Stimulated activated CD4-positive, alpha-beta T cell treated with anti-CD3 and anti-CD28 coated beads, Interleukin-4, amount 100 ng/mL, for 1 hour (primary cell): ENCODE data around the gene IL9.

Experiments used
- DNase-seq: peaks from one replicate; pipeline ENCODE4 v3.0.0-alpha.2; 2020

Gene IL9

GRCh38 chr5:135890867-135891266 is 4.8 kb downstream of the IL9 start:
- no peak for DNase-seq

GRCh38 chr5:135890296-135890695 is 5.3 kb downstream of the IL9 start:
- no peak for DNase-seq

DNA sequence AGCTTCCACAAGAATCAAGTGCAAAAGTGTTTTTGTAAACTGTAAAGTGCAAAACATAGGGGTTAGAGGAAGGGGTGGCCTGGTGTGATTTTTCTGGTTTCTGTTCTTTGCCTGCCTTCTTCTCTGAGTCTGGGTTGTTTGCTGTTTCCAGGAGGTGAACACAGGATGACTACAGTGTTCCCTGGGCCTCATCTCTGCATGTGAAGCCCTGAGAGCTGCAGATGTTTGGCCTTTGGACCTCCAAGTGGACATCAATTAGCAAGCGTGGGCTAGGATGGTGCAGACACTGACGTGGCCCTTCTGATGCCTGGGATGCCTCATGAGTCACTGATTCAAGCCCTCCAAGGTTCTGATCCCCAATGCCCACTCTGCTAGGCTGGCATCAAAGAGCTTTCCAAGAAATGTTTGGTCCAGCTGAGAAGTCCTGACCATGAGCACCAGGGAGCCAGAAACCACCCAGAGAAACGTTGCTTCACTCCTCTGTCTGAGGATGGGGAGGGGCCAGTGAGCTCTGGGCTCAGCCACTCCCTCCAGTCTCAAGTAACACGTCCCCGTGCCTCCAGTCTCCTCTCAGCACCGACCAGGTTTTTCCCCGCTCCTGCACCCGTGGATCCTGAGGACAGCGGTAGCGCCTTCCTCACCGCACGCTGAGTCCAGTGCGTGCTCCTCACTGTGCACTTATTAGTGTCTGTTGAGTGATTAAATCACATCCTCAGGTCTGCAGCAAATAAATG is 7.6 kb downstream of the IL9 start:
- no peak for DNase-seq

GRCh38 chr5:135887447-135887864 is 8.2 kb downstream of the IL9 start:
- peak; percentile 49 for DNase-seq

DNA sequence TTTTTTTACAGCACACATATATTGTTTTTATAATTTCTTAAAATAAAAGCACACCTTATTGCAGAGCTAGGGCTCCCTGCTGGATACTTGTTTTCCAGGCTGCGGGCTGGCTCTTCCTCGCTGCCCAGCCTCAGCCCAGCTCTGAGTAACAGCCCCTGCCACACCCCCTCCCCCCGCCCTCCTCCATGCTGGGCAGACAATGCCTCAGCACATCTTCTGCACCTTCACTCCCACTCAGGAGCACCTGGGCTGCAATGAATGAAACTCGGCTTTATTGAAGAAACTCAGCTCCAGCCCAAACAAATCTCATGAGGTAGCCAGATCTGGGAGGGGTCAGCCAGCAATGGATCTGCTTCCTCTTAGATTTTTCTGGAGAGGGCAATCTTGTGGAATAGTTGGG is 9.5 kb downstream of the IL9 start:
- no peak for DNase-seq

- DNase-seq: no peak
Measured at GRCh38 chr5:135885031-135885430, 10.6 kb downstream of the IL9 start.

DNA sequence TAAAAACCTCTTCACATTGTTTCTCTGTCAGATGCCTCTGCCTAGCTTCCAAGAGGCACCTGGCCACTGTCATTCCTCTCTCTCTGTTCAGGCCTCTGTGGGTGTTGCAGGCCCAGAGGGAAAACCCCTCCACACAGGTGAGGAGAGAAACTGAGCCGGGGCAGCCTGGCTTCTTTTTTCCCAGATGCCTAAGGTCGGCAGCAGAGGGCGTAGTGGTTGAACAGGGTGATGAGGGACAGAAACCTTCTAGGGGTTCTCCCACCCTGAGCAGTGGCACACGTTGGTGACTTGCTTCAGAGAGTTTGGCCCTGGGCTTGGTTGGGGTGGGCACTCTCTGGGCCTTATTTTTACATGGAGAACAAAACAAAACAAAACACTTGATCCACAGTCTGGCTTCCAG is 12.2 kb downstream of the IL9 start:
- no peak for DNase-seq

GRCh38 chr5:135883026-135883425 is 12.6 kb downstream of the IL9 start:
- no peak for DNase-seq

GRCh38 chr5:135881819-135882218 is 13.8 kb downstream of the IL9 start:
- no peak for DNase-seq

GRCh38 chr5:135881244-135881643 is 14.4 kb downstream of the IL9 start:
- DNase-seq: no peak

DNA sequence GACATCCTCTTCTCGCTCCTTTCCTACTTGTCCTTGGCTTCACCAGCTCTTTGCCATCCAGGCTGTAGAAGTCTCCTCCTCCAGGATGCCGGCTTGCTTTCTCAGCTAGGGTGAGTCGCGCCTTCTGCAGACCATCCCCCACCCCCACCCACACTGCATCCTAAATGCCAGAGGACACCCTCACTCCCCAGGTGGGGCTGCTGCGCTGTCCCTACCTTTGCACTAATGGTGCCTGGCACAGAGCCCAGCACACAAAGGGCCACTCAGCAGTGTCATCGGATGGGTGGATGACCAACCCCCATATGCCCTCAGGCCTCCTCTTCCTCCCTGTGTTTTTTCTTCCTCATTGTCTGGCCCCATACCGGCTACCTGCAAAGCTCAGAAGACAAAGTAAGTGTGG is 14.8 kb downstream of the IL9 start:
- DNase-seq: no peak

DNA sequence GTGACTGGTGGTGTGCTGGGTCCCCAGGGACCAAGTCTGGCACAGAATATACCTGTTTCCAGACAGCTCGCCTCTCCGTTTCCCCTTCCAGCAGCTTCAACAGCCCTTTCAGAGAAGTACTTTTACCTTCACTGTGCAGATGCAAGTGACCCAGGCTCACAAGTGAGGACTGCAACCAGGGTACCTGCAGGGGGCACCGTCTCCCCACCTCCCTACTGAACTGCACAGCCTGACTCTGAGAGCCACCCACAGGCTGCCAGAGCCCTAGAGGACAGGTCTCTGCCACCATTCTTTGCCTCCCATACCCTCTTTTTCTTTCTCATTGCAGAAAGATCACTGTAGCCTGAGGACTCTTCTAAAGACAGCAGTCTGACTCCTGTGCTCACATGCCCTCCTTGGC is 15.4 kb downstream of the IL9 start:
- DNase-seq: no peak

GRCh38 chr5:135879591-135879990 is 16.1 kb downstream of the IL9 start:
- no peak for DNase-seq

GRCh38 chr5:135878156-135878620 is 17.5 kb downstream of the IL9 start:
- no peak for DNase-seq

DNA sequence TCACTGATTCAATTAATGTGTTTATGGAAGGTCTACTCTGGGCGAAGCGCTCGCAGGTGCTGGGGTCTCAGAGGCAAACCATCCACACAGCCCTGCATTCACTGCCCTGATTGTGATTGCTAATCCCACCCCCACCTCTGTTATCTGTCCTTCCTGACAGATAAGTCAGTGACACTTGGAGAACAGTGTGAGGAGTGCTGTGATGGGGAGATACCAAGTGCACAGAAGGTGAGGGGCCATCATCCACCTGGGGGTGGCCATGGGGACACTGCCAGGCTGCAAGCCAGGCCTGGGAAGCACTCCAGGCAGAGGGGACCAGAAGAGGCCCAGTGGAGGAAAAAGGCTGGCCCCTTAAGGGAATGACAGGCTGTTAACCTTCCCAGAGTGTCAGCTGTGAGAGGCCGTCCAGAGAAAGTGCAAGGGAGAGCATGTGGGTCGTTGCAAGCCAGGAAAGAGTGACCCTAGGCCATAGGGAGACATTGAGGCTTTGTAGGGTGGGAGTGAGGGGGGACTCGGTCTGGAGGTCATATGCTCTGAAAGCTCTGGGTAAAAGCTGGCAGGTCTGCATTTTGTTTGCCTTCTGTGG is 18.0 kb downstream of the IL9 start:
- DNase-seq: no peak

- no peak for DNase-seq
Measured at GRCh38 chr5:135876146-135876545, 19.5 kb downstream of the IL9 start.

GRCh38 chr5:135875567-135875966 is 20.1 kb downstream of the IL9 start:
- DNase-seq: no peak

DNA sequence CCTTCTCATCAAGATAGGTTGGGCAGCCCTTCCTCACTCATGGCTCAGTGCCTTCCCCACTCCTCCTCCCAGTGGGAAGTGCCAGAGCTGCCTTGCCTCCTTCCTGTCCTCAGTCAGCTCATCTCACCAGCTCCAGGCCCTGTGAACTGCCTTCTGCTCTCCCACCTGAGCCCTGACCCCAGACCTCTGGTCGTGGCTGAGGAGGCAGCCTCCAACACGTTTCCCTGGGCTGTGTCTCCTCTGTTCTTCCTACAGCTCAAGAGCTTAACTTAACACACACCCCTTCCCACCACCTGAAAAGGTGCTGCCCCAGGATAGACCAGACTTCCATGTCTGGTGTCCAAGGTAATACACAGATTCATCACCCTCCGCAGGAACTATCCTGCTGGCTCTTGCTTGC is 21.2 kb downstream of the IL9 start:
- no peak for DNase-seq

DNA sequence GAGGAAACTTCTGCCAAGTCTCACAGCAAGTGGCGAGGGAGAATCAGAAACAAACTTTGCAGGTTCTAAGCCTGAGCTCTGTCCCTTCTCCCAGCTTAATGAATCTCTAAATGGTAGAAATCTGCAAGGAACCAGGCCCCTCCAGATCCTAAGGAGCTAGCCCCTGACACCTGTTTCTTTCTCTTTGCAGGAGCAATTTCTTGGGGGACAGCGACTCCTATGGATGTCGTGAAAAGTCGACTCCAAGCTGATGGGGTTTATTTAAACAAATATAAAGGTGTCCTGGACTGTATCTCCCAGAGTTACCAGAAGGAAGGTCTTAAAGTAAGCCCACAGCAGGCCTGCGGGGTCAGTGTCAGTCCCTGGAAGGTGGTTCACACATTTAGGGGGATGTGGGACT is 21.8 kb downstream of the IL9 start:
- DNase-seq: no peak

DNA sequence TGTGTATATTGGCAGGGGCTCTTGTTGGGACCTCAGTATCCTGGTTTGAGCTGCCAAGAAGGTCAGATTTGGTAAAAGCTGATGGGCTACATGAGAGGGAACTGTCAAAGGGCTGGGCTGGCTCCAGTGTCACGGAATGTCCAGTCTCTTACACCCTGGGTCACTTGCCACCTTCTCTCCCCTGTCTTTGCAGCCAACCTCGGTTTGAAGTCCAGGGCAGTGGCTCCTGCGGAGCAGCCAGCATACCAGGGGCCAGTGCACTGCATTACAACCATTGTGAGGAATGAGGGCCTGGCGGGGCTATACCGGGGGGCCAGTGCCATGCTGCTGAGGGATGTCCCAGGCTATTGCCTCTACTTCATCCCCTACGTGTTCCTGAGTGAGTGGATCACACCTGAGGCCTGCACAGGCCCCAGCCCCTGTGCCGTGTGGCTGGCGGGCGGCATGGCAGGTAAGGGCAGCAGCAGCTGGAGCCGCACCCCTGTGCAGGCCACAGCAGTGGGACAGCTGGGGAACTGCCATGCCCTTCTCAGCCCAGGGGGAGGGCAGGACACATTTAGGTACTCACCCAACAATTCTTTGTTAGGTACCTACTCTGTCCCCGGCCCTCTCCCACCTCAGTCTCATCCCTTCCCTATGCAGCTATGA is 24.2 kb downstream of the IL9 start:
- DNase-seq: no peak

- no peak for DNase-seq
Measured at GRCh38 chr5:135869935-135870334, 25.7 kb downstream of the IL9 start.

- DNase-seq: no peak
Measured at GRCh38 chr5:135869276-135869675, 26.4 kb downstream of the IL9 start.

DNA sequence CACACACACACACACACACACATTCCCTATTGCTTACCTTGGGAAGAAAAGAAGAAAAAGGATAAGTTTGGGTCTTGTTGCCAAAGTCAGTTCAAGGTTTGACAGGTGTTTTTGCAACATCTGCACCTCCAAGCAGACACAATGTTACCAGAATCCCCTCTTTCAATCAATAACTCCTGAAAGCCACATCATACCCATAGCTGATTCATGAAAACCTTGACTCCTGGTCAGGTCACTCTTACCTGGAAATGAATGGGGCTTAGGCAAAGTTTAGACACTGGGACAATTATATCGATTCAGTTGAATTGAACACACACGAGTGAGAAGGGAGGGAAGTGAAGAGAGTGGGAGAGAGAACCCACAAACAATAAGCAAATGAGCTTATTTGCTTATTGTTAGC is 27.0 kb downstream of the IL9 start:
- no peak for DNase-seq

- no peak for DNase-seq
Measured at GRCh38 chr5:135867599-135867998, 28.0 kb downstream of the IL9 start.
